ENCODE data around the gene MRPL17.

MRPL17 gene

DNA sequence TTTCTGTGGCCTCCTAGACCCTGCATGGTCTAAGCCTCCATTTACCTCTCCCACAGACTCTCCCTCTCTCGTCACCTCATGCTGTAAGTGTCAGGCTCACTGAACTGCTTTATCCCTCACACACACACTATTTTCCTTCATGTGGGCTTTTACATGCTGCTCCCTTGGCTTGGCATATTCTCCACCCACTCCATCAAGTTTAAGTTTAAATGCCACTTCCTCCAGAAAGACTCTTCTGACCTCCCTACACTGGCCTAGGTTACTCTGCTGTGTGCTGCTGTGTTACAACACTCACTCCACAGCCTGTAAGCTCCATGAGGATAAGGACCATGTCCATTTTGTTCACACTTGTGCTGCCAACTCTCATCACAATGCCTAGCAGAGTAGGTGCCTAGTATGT, 30.0 kb downstream of the MRPL17 start:
- no peak for DNase-seq

DNA sequence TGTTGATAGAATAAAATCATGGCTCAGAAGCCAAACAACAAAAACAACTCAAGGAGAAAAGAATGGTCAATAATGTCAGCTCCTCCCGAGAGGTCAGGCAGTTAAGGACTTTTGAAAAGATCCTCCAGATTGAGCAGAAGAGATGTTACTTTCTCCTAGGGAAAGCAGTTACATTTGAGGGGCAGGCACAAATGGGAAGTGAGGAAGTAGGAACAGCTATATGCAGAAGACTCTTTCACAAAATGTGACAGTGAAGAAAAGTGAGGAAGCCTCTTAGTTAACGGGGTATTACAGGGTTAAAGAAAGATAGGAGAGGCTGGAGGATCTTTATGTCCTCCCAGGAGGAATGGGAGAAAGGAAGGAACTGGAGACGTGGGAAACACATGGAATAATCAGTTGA, 31.0 kb downstream of the MRPL17 start:
- no peak for DNase-seq

DNA sequence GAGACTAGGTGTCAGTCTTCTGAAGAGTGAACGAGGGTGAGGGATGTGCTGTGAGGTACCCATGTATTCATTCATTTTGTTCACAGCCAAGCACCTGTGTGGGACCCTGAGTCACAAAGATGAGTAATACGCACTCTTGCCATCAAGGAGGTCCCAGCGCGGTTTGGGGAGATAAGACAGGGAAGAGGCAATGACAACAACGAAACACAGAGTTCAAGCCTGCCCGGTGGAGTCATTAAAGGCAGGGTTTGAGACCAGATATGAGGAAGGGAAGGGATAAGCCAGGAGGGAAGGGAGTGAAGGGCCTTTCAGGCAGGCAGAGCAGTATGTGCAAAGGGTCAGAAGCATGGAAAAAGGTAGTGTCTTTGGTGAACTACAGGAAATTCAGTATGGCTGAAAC, 32.2 kb downstream of the MRPL17 start:
- DNase-seq: no peak

DNA sequence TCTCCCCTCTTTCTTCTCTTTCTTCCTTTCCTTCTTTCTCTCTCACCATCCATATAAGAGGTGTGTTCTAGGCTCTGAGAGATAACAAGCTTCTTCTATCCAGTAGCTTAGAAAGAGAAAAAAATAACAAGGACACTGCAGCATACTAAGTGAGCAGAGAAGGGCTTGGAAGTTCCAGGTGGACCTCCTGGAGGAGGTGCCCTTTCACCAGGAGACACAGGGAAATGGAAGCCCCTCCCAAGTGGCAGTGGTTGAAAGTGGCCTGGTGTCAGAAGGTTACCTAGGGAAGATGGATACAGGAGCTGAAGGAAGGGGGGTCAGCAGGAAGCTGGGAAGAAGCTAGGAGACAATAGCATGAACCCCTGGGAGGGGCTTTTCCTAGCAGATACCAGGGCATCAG, 33.0 kb downstream of the MRPL17 start:
- DNase-seq: no peak

DNA sequence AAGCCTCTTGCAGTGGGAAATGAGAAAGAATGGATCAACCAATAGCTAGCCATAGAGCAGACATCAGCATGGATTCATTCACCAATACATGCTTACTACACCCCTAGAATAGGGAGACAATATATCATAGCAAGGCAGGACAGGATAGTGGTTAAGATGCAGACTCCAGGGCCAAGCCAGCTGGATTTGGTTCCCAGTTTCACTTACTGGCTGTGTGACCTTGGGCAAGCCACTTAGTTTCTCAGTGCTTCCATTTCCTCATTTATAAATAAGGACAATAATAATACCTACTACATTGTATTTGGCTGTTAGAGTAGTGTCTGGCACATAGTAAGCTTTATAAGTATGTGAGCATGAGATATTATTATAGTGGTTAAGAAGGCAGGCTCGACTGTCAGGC, 34.6 kb downstream of the MRPL17 start:
- DNase-seq: no peak

DNA sequence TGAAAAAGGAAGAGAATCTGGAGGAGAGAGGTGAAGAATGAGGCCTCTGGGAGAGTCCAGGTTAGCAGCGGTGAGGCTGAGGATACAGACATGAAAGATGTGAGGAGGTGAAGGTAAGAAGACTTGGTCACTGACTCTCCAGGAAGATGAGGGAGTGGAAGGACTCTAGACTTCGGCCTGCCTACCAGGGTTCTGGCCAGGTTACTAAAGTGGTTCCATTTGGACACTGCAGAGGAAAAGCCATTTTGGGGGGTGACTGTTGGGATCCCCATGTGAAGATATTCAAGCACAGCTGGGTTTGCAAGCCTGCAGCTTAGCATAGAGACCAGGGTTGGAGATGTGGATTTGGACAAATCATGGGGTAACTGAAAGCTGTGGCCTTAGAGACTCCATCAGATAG, 35.3 kb downstream of the MRPL17 start:
- DNase-seq: no peak

DNA sequence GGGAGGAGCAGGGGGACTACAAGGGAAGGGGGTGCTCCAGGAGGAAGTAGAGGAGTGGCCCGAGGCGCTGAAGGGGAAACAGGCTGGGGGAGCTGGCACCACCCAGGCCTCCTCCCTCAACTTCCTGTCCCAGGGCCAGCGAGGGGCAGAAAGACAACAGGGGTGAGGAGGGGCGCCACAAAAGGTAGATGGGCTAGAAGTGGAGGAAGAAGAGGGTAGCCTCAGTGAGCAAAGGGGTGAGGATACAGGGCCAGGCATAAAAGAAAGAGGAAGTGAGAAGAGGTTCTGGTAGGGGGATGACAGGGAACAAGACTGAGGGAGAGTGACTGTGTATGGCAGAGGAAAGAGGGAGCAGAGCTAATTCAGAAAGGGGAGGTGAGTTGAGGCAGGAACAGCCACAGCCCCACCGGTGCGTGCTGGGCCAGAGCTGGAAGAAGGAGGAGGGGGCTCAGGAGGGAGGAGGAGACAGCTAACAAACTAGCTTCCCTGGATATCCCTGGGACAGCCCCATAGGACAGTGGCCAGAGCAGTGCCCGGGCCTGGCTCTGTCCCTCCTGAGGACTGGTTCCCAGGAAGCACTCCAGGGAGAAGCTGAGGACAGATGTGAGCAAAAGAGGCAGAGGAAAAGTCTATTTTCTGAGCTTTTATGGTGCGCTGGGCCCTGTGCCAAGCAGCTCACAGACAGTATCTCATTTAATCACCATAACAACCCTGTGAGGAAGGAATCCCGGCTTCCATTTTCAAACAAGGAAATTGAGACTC, 36.0 kb downstream of the MRPL17 start:
- no peak for DNase-seq

DNA sequence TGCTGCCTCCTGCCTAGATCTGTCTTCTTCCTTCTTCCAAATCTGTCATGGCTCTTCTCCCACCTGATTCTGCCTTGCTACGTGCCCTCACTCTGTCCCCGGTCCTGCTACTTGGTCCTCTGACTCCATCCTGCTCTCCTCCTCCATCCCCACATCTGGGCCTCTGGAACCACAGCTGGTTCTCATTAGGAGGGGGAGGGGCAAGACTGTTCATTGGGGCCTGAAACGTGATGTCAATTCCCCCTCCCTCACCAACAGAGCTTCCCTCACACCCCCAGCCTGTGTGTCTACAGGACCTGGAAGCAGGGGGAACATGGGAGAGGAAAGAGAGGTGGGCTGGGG, 36.6 kb downstream of the MRPL17 start:
- DNase-seq: no peak

DNA sequence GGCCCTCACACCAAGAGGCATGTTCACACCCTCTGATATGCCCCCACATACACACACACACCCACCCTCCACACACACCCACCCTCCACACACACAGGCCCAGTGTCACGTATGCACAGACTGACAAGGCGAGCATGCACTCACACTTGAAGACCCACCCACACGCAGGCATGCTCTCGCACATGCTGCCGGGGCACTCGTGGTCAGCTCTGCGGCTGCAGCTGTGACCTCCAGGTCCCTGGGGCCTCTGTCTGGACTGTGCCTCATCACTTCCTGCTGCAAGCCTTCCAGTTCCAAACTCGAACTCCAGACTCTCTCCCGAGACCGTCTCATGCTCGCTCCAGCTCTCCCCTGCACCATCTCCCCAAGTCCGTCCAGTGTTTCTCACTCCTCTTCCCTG, 37.1 kb downstream of the MRPL17 start:
- no peak for DNase-seq

DNA sequence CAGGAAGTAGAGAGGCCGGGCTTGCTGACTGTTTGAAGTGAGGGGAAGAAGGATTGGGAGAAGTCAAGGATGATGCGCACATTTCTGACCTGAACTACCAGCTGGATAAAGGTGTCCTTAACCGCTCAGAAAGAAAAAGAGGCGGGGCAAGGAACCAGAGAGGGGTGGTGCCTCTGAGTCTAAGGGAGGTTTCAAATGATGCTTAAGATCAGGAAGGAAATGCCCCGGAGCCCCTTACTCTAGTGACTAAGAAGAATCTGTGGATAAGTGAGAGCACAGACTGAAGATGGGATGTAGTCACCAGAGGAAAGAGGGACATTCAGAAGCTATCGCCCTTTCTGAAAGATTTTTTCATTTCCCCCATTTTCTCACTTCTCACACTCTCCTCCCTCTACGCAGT, 40.2 kb downstream of the MRPL17 start:
- DNase-seq: no peak

DNA sequence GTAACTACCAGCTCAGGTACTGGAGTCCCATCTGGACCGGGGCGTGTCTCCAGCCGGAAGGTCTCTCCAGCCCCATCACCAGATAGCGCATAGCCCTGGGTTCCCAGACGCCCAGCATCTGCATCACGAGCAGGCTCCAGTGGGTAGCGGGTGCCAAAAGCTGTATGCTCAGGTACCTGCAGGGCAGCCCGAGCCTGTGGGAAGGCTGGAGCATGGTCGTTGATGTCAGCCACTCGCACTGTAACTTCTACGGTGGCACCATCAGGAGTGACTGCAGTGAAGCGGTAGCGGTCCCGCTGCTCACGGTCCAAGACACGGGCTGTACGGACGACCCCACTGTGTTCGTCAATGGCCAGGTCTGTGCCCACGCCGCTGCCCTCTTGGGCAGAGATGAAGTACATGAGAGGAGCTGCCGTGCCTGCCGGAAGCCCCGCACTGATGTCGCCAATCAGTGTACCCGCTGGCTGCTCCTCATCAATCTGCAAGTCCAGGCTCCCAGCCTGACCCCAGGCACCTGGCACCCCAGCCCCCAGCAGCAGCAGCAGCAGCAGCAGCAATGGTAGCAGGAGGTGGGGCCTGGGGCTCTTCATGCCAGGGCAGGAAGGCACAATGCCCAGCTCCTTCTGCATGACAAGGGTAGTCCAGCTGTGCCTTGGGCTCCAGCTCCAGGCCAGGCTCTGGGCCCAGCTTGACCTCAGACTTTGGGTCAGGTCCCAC, 42.0 kb downstream of the MRPL17 start:
- DNase-seq: no peak

DNA sequence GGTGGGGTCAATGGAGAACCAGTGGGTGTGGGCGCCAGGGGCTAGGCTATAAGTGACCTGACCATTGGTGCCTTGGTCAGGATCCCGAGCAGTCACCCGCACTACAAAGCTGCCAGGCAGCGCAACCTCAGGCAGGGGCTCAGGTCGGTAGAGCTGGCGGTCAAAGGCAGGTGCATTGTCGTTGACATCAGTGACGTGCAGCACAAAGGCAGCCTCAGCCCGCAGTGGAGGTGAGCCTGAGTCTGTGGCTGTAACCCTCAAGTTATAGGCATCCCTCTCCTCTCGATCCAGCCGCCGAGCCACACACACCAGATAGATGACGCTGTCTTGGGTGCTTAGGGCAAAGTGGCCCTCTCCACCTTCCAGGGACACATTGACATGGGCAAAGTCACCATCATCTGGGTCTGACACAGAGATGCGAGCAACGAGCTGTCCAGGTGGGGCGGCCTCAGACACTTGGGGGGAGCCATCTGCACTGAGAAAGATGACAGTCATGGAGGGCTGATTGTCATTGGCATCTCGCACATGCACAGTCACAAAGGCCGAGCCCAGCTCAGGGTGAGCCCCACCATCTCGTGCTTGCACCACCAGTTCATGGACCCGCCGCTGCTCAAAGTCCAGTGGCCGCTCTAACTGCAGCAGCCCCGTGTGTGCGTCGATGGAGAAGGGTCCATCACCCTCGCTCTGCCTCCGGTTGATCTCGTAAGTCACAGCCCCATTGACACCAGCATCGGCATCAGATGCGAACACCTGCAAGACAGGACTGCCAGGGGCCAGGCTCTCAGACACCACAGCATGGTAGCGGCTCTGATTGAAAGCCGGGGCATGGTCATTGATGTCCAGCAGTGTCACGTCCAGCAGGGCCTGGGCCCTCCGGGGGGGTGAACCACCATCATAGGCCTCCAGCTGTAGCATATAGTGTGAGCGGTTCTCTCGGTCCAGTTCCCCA, 42.8 kb downstream of the MRPL17 start:
- DNase-seq: no peak

DNA sequence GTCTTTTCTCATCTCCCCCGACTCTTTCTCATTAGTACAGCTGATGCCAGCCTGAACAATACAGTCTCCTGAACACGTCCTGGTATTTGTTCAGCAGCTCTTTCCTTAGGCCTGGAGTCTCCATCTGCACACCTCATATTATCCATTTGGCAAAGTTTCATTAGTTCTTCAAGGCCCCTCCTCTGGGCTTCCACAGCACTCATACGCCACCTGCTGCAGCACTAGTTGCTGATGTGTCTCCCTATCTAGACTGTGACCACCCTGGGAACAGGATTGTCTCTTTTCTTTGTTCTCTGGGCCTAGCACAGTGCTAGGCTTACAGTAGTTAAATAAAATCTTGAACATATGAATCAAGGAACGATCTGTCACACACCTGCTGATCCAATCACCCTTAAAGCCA, 44.7 kb downstream of the MRPL17 start:
- DNase-seq: no peak

DNA sequence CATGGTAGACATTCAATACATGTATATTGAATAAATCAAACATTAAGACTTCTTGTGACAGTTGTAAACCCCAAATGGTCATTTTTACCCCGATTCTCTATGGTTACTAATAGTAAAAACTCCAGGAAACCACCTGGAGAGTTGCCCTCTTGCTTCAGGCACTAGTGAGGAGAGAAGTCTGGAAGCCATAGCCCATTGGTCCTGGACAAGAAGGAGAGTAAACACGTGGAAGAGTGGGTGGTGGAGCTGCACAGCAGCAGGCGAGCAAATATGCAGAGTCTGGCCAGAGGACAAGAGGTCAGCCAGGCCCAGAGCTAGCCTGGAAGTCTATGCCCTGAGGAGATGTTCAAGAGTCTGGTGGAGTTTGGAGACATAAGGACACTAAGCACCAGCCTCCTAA, 45.3 kb downstream of the MRPL17 start:
- no peak for DNase-seq

DNA sequence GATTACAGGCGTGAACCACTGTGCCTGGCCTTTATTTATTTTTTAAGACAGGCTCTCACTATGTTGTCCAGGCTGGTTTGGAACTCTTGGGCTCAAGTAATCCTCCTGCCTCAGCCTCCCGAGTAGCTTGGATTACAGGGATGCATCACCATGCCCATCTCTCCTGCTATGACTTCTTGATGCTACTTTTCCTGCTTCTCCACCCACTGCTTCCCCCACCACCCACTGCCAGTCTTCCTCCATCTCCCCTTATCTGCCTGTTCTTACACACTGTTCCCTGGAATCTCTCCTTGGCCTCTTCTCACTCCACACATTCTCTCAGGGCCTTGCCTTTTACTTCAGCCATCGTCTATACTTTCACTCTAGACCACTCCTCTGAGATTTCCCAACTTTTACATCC, 46.7 kb downstream of the MRPL17 start:
- DNase-seq: no peak

DNA sequence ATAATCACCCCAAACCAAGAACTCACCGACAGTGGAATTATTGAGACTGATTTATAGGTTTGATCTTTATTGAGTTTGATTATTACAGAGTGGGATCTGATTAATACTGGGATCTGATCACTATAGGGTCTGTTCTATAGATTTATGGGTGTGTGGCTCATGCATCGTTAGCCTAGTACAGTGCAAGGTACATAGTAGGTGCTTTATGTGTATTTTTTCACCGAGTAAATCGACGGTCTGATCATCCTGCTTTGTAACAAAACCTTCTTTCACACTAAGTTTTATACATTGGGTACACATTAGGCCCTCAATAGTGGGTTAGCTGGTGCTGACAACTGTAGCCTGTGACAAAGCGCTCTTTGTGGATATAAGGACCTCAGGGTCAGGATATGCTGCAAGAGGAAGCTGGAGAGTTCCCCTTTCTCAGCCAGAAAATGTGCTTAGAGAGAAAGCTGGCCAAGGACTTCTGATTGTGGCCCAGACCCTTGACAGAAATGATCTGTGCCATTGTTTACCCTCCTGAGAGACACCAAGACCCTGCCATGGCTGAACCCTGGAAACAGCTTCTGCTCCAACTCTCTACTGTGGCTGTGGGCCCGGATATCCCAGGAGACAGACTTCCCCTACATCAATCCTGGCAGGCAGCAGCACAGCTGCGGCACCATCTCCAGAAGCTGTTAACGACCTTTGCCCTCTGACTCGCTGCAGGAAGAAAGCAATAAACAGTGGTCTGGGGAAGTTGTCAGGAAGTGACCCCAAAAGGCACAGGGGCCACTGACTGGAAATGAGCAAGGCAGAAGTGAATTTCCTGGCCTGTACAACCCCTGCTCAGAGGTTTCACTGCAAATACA, 47.8 kb downstream of the MRPL17 start:
- DNase-seq: no peak

DNA sequence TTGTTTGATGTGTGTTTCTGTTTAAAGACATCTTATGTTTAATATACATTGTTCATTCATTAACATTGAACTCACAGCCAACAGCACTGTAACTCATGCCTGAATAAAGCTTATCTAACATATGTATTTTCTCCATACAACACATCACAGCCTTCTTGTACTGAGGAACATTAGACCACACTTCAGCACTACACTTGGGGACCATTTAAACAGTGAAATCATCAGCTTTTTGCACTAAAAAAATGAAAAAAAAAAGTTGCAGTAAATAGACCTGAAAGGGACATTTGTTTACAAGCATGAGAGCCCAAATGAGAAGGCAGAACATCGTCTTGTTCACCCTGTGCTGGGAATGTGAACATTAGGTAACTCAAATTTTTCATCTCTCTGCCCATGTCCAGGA, 48.6 kb downstream of the MRPL17 start:
- no peak for DNase-seq

DNA sequence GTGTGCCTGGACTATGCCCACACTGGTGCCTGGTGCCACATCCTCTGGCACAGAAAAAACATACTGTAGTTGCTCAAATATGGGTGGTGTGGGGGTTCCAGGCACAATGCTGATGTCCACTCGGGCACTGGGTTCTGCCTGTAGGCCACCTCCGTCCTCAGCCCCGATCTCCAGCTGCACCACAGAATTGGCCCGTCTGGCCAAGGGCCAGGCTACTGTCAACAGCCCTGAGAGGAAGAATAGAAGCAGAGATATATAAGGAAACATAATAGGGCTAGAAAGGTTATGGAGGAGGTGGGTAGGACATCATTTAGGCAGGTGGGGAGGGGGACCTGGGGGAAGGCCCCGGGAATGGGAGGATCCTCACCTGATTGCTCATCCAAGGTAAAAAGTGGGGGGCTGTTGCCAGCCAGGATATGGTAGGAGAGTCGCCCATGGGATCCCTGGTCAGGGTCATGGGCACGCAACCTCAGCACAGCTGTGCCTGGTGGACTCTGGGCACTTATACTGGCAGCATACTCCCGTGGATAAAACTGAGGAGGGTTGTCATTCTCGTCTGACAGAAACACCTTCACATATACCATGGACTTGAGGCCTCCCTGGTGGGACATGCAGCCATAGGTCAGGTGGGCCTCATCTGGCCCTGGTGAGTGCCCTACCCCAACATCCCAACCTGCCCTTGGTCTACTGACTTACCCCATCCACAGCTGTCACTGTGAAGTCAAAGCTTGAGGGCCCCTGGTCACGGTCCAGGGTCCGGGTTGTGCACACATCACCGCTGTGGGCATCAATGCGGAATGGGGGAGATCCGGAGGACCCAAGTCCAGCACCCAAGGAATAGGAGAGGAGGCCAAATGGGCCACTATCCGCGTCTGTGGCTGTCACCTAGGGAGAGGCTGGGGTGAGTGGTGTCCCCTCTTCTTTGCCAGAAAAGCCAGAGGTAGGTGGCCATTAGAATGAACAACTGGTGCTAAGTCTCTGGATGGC, 49.4 kb downstream of the MRPL17 start:
- no peak for DNase-seq

DNA sequence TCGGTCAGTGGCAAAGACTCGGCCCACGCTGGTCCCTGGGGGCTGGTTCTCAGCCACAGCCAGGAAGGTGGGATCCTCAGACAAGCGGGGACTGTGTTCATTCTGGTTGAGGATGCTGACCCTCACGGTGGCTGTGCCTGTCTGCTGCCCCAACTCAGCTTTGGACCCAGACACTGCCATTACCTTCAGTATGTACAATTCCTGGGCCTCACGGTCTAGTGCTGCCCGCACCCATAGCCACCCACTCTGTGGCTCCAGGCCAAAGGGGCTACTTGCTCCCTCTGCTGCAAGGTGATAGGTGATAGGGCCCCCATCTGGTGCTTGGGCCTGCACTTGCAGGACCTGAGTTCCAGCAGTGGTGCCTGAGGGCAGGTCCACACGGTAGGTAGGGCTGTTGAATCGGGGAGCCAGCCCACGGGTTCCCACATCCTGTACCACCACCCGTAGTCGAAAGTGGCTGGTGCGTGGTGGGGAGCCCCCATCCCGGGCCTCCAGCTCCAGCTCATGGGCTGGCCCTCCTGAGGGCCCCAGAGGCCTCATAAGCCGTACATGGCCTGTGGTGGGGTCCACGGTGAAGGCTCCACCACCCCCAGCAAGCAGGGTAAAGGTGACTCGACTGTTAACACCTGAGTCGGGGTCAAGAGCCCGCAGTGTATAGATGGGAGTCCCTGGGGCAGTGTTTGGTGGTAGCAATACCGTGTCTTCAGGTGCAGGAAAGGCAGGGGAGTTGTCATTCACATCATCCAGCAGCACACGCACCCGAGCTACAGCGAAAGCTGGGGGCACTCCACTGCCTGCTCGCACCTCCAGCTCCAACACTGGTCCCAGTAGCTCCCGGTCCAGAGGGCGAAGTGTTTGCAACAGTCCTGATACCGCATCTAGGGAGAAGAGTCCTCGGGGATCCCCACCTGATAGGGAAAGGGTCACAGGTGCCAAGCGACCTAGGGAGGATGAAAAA, 50.7 kb downstream of the MRPL17 start:
- DNase-seq: no peak

DNA sequence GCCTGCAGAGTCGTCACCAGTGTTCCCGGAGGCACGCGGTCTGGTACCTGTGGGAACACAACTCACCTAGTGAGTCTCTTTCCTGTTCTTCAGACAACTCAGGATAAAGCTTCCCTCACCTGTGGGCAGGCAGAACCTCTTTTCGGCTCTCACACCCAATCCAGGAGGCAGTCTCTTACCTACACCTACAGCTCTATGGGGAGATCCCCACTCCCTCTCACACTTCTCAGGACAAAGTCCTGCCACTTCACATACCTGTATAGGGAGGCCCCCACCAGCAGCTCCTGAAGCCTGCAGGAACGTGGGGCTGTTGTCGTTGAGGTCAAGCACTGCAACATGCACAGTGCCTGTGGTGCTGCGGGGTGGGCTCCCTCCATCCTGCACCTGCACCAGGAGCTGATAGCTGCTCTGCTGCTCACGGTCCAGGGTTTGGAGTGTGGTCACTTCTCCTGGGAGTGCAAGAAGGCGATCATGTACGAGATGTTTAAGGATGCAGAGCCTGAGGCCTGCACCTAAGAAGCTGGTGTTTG, 51.7 kb downstream of the MRPL17 start:
- DNase-seq: no peak

Data from NCI-H2081 (cell line).